GM21576 (cell line): Measurements from ENCODE around the gene TESMIN.

Source experiments
- ATAC-seq: cut with Tn5 transposase; IDR thresholded peaks from one replicate; pipeline ENCODE4 v1.9.1; 2021; ENCODE audit warnings: mild to moderate bottlenecking, moderate library complexity; ENCODE audit not compliant: unreplicated experiment

Gene TESMIN

GRCh38 chr11:68664141-68664540 is 87.2 kb downstream of the TESMIN start:
- ATAC-seq, result no peak

DNA sequence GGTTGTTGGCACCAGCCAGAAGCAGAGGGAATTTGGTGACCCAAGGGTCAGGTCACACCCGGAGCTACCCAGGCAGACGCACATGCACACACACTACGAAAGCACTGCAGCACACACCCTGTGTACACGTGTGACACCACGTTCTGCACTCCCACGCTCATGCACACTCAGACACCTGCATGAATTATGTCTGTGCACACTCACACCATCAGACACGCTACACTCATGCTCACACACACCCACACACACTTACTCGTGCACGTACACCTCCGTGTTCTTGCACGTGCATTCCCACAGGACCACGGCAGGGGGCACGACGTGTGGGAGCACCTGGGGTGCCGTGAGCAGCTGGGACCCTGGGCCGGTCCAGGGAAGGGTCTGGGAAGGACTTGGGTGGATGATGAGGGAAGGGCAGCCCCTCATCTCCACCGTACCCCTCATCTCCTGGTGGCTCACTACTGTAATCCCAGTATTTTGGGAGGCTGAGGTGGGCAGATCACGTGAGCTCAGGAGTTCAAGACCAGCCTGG is 87.8 kb downstream of the TESMIN start:
- no peak for ATAC-seq

GRCh38 chr11:68661697-68662603 is 89.4 kb downstream of the TESMIN start:
- ATAC-seq, result no peak

- ATAC-seq, result no peak
Observed at GRCh38 chr11:68661014-68661413, 90.3 kb downstream of the TESMIN start.

DNA sequence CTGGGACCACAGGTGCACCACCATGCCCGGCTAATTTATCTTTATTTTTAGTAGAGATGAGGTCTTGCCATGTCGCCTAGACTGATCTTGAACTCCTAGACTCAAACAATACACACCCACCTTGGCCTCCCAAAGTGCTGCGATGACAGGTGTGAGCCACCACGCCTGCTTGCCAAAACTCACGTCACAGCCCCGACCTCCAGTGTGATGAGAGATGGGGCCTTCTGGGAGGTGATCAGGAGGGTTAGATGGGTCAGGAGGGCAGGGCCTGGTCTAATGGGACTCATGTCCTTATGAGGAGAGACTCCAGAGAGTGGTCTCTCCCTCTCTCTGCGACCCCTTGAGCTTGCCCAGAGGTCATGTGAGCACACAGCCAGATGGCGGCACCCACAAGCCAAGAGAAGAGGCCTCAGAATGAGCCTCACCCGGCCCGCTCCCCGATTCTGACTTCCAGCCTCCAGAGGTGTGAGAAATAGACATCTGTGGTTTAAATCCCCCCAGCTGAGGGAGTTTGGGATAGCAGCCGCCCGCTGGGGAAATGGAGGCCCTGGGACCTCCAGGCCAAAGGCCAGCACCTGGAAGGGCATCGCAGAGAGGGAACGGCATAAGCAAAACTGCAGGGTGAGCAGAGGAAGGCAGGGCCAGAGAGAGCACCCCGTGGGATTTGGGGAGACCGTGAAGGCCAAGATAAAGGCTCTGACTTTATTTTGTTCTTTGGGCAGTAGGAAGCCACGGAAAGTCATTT is 91.1 kb downstream of the TESMIN start:
- ATAC-seq, result no peak

DNA sequence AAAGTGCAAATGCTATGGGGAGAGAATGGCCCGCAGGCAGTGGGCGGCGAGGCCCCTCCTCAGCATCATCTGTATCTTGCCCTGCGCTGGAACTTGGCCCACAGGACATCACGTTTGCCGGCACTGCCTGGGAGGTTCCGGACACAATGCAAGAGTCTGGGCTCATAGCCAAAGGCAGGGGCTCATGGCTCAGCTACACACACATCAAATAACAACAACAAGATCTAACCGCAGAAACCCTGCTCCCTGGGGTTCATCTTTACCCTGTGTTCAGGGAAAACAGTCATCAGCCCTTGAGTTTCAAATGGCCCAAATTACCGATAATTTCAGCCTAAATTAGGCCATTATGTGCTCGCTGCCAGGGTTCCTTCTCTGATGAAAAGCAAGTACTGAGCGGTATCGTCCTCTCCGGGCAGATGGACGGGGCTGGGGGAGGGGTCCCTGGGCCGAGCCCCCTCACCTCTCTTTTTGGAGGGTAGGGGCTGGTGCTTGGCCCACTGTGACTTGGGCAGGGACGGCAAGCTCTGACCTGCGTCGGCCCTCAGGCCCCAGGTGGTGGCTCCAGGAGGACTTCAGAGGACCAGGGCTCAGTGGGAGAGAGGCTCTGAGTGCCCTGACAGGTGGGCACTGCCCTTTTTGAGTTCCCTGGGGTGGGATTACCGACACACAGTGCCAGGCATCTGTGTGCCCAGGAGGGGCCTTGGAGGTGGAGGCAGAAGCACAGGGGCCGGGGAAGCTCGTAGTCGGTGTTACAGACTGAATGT is 92.0 kb downstream of the TESMIN start:
- ATAC-seq, result no peak

DNA sequence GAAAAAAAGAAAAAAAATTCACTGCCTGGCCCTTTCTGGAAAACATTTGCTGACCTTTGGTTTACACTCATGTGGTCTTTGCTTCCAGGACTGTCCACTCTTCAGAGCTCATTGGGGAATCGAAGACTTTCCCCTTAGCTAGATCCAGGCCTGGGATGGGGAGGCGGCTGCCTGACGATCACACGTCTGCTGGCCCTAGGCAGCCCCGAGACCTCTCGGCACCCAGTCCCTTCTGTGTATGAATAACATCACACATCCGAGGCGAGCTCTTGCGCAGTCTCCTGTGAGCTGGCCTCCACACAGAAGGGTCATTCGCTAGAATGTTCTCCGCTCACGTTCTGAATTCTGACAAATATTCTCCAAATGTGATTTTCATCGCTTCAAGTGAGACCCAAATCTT is 92.7 kb downstream of the TESMIN start:
- no peak for ATAC-seq

- no peak for ATAC-seq
Observed at GRCh38 chr11:68658097-68658496, 93.2 kb downstream of the TESMIN start.
